SH-SY5Y (cell line): ENCODE data around the gene ARHGAP6.

ENCODE experiments used
- GATA2 ChIP-seq: IDR thresholded peaks from 2 replicates; pipeline ENCODE4 v1.6.1; 2011; ENCODE audit warnings: mild to moderate bottlenecking, low read depth, low read length
- GATA3 ChIP-seq: IDR thresholded peaks from 2 replicates; pipeline ENCODE4 v1.6.1; 2011; ENCODE audit warnings: low read depth, mild to moderate bottlenecking, low read length, moderate library complexity

- TF ChIP-seq GATA3 (no peak), GATA2 (no peak)
These were observed 10.3 kb downstream of the ARHGAP6 start for GRCh38 chrX:11655282-11656015.
